Measurements from ENCODE around the gene NCOA3. TPM values are rescaled to one million over a fixed set of nuclear protein-coding genes. Genes with fewer than 3 reads are reported as not detected.

NCOA3 gene
- total RNA-seq, 1 donor from 2014 or later: 25.5 TPM

- Histone ChIP-seq H3K4me3 (ENCODE audit: low read depth, low read length) (no peak overlapping the region), H3K36me3 (ENCODE audit: control insufficient read depth, insufficient read depth, low read length) (peaks cover 1% of the 10 kb centered on the region), H3K27me3 (ENCODE audit: control insufficient read depth, insufficient read depth, low read length) (no peaks in the 10 kb centered on the region)
- FAIRE-seq (no peak), DNase-seq (ENCODE audit: low read depth) (no peak)
- no peak for TF ChIP-seq CTCF (IDR thresholded peaks at IDR 0.05; ENCODE audit: insufficient read depth, low read length, severe bottlenecking)
These were observed 64.6 kb downstream of the NCOA3 start for GRCh38 chr20:47566269-47566668.

DNA sequence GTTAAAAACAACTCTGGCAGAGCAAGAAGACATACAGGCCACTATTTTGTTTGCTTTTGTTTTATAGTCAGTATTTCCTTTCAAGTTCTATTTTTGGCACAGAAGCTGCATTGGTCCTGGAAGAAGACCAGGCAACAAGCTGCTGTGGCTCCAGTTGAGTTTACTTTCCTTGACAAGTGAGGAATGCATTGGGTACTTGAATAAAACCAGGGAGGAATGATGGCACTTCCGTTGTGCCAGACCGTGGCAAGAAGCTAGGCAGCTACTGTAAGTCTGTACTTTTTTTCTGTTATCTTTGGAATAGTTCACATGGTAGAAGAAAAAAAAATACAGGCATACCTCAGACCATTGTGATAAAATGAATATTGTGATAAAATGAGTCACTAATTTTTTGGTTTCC lies 66.3 kb downstream of the NCOA3 start:
- Histone ChIP-seq H3K4me3 (ENCODE audit: low read depth, low read length) (no peak overlapping the region), H3K36me3 (ENCODE audit: control insufficient read depth, insufficient read depth, low read length) (peaks cover 1% of the 10 kb centered on the region), H3K27me3 (ENCODE audit: control insufficient read depth, insufficient read depth, low read length) (no peaks in the 10 kb centered on the region)
- DNase-seq (ENCODE audit: low read depth): no peak
- no peak for TF ChIP-seq CTCF (IDR thresholded peaks at IDR 0.05; ENCODE audit: insufficient read depth, low read length, severe bottlenecking)
- FAIRE-seq: no peak

DNA sequence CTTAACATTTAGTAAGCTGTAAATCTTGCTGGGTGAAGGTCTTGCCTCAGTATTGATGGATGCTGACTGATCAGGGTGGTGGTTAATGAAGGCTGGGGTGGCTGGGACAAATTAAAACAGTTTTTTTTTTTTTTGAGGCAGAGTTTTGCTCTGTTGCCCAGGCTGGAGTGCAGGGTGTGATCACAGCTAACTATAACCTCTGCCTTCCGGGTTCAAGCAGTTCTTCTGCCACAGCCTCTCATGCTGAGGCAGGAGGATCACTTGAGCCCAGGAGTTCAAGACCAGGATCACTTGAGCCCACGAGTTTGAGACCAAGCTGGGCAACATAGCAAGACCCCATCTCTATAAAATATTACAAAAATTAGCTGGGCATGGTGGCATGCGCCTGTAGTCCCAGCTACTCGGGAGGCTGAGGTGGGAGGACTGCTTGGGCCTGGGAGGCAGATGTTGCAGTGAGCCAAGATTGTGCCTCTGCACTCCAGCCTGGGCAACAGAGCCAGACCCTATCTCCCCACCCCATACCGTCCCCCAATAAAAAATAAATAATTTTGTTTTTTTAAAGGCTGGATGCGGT lies 67.2 kb downstream of the NCOA3 start:
- TF ChIP-seq CTCF (IDR thresholded peaks at IDR 0.05; ENCODE audit: insufficient read depth, low read length, severe bottlenecking): no peak
- Histone ChIP-seq H3K4me3 (ENCODE audit: low read depth, low read length) (no peak overlapping the region), H3K27me3 (ENCODE audit: control insufficient read depth, insufficient read depth, low read length) (no peaks in the 10 kb centered on the region), H3K36me3 (ENCODE audit: control insufficient read depth, insufficient read depth, low read length) (peaks cover 1% of the 10 kb centered on the region)
- DNase-seq (ENCODE audit: low read depth) (no peak), FAIRE-seq (no peak)

GRCh38 chr20:47571426-47571825 lies 69.7 kb downstream of the NCOA3 start:
- no peak for DNase-seq (ENCODE audit: low read depth)
- H3K4me3 ChIP-seq (ENCODE audit: low read depth, low read length): no peak overlapping the region
- TF ChIP-seq CTCF (IDR thresholded peaks at IDR 0.05; ENCODE audit: insufficient read depth, low read length, severe bottlenecking): no peak
- H3K36me3 ChIP-seq (ENCODE audit: control insufficient read depth, insufficient read depth, low read length): peaks cover 1% of the 10 kb centered on the region
- no peak for FAIRE-seq
- H3K27me3 ChIP-seq (ENCODE audit: control insufficient read depth, insufficient read depth, low read length): no peaks in the 10 kb centered on the region

DNA sequence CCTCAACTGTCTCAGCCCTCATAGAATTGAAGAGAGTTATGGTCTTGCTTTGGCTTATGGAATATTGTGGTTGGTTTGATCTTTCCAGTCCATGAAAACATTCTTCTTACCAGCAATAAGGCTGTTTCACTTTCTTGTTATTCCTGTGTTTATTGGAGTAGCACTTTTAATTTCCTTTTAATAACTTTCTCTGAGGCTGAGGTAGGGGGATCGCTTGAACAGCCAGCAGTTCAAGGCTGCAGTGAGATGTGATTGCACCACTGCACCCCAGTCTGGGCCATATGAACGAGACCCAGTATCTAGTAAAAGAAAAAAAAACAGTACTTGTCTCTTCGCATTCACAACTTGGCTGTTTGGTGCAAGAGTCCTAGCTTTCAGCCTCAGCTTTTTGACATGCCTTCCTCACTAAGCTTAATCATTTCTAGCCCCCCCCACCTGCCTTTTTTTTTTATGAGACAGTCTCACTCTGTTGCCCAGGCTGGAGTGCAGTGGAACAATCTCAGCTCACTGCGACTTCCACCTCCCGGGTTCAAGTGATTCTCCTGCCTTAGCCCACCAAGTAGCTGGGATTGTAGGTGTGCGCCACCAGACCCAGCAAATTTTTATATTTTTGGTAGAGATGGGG lies 70.5 kb downstream of the NCOA3 start:
- H3K27me3 ChIP-seq (ENCODE audit: control insufficient read depth, insufficient read depth, low read length): no peaks in the 10 kb centered on the region
- peaks cover 1% of the 10 kb centered on the region for H3K36me3 ChIP-seq (ENCODE audit: control insufficient read depth, insufficient read depth, low read length)
- DNase-seq (ENCODE audit: low read depth): no peak
- H3K4me3 ChIP-seq (ENCODE audit: low read depth, low read length): no peak overlapping the region
- no peak for FAIRE-seq
- TF ChIP-seq CTCF (IDR thresholded peaks at IDR 0.05; ENCODE audit: insufficient read depth, low read length, severe bottlenecking): no peak

- Histone ChIP-seq H3K36me3 (ENCODE audit: control insufficient read depth, insufficient read depth, low read length) (peaks cover 1% of the 10 kb centered on the region), H3K4me3 (ENCODE audit: low read depth, low read length) (no peak overlapping the region), H3K27me3 (ENCODE audit: control insufficient read depth, insufficient read depth, low read length) (no peaks in the 10 kb centered on the region)
- no peak for TF ChIP-seq CTCF (IDR thresholded peaks at IDR 0.05; ENCODE audit: insufficient read depth, low read length, severe bottlenecking)
- FAIRE-seq (no peak), DNase-seq (ENCODE audit: low read depth) (no peak)
These were observed 71.9 kb downstream of the NCOA3 start for GRCh38 chr20:47573559-47573958.

All from bronchial epithelial cell (primary cell).